D721Med (cell line): ENCODE measurements around the gene DCHS1.

Source experiments
- DNase-seq: peaks from one replicate; pipeline ENCODE4 v3.0.0; 2011; ENCODE audit warnings: low spot score; ENCODE audit not compliant: insufficient read length
- FAIRE-seq: peaks from 2 replicates; lab custom pipeline; 2011; peaks lifted over from hg19 to GRCh38; lab: Jason Lieb, UNC
- CTCF ChIP-seq: IDR thresholded peaks from 2 replicates; pipeline ENCODE4 v1.5.1; 2012; ENCODE audit warnings: mild to moderate bottlenecking, control low read depth; ENCODE audit not compliant: insufficient read depth; ENCODE audit errors: missing control alignments

The DCHS1 gene

GRCh38 chr11:6640985-6641701 lies 14.5 kb downstream of the DCHS1 start:
- DNase-seq (no peak), FAIRE-seq (no peak)
- no peak for TF ChIP-seq CTCF

DNA sequence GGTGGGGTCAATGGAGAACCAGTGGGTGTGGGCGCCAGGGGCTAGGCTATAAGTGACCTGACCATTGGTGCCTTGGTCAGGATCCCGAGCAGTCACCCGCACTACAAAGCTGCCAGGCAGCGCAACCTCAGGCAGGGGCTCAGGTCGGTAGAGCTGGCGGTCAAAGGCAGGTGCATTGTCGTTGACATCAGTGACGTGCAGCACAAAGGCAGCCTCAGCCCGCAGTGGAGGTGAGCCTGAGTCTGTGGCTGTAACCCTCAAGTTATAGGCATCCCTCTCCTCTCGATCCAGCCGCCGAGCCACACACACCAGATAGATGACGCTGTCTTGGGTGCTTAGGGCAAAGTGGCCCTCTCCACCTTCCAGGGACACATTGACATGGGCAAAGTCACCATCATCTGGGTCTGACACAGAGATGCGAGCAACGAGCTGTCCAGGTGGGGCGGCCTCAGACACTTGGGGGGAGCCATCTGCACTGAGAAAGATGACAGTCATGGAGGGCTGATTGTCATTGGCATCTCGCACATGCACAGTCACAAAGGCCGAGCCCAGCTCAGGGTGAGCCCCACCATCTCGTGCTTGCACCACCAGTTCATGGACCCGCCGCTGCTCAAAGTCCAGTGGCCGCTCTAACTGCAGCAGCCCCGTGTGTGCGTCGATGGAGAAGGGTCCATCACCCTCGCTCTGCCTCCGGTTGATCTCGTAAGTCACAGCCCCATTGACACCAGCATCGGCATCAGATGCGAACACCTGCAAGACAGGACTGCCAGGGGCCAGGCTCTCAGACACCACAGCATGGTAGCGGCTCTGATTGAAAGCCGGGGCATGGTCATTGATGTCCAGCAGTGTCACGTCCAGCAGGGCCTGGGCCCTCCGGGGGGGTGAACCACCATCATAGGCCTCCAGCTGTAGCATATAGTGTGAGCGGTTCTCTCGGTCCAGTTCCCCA lies 15.3 kb downstream of the DCHS1 start:
- no peak for FAIRE-seq
- TF ChIP-seq CTCF = no peak
- no peak for DNase-seq

DNA sequence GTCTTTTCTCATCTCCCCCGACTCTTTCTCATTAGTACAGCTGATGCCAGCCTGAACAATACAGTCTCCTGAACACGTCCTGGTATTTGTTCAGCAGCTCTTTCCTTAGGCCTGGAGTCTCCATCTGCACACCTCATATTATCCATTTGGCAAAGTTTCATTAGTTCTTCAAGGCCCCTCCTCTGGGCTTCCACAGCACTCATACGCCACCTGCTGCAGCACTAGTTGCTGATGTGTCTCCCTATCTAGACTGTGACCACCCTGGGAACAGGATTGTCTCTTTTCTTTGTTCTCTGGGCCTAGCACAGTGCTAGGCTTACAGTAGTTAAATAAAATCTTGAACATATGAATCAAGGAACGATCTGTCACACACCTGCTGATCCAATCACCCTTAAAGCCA lies 17.2 kb downstream of the DCHS1 start:
- no peak for FAIRE-seq
- peak; percentile 55 for TF ChIP-seq CTCF

DNA sequence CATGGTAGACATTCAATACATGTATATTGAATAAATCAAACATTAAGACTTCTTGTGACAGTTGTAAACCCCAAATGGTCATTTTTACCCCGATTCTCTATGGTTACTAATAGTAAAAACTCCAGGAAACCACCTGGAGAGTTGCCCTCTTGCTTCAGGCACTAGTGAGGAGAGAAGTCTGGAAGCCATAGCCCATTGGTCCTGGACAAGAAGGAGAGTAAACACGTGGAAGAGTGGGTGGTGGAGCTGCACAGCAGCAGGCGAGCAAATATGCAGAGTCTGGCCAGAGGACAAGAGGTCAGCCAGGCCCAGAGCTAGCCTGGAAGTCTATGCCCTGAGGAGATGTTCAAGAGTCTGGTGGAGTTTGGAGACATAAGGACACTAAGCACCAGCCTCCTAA lies 17.7 kb downstream of the DCHS1 start:
- DNase-seq (no peak), FAIRE-seq (no peak)
- TF ChIP-seq CTCF = no peak

More for the DNA sequence above, 17.2 kb downstream of the DCHS1 start:
- DNase-seq = no peak

DNA sequence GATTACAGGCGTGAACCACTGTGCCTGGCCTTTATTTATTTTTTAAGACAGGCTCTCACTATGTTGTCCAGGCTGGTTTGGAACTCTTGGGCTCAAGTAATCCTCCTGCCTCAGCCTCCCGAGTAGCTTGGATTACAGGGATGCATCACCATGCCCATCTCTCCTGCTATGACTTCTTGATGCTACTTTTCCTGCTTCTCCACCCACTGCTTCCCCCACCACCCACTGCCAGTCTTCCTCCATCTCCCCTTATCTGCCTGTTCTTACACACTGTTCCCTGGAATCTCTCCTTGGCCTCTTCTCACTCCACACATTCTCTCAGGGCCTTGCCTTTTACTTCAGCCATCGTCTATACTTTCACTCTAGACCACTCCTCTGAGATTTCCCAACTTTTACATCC lies 19.1 kb downstream of the DCHS1 start:
- DNase-seq (no peak), FAIRE-seq (no peak)
- TF ChIP-seq CTCF = no peak

DNA sequence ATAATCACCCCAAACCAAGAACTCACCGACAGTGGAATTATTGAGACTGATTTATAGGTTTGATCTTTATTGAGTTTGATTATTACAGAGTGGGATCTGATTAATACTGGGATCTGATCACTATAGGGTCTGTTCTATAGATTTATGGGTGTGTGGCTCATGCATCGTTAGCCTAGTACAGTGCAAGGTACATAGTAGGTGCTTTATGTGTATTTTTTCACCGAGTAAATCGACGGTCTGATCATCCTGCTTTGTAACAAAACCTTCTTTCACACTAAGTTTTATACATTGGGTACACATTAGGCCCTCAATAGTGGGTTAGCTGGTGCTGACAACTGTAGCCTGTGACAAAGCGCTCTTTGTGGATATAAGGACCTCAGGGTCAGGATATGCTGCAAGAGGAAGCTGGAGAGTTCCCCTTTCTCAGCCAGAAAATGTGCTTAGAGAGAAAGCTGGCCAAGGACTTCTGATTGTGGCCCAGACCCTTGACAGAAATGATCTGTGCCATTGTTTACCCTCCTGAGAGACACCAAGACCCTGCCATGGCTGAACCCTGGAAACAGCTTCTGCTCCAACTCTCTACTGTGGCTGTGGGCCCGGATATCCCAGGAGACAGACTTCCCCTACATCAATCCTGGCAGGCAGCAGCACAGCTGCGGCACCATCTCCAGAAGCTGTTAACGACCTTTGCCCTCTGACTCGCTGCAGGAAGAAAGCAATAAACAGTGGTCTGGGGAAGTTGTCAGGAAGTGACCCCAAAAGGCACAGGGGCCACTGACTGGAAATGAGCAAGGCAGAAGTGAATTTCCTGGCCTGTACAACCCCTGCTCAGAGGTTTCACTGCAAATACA lies 20.3 kb downstream of the DCHS1 start:
- no peak for DNase-seq
- FAIRE-seq = no peak
- TF ChIP-seq CTCF = no peak
